Hippocampal formation (tissue), 2 donors: ENCODE measurements around the gene DNAJC13.

Source experiments
- DNase-seq, 2 donors: peaks; one replicate each; lab custom pipeline; 2025; lab: John Stamatoyannopoulos, UW

Gene DNAJC13

DNA sequence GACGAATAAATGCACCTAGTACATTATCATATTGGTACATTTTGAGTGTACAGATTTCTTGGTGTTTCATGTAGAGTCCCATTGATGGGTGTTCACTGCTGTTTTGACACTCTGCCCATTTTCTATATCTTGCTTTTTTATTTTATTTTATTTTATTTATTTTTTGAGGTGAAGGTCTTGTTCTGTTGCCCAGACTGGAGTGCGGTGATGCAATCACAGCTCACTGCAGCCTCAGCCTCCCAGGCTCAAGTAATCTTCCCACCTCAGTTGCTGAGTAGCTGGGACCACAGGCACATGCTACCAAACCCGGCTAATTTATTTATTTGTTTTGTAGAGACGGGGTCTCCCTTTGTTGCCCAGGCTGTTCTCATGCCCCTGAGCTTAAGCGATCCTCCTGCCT lies 44.2 kb downstream of the DNAJC13 start:
- DNase-seq: no peak

DNA sequence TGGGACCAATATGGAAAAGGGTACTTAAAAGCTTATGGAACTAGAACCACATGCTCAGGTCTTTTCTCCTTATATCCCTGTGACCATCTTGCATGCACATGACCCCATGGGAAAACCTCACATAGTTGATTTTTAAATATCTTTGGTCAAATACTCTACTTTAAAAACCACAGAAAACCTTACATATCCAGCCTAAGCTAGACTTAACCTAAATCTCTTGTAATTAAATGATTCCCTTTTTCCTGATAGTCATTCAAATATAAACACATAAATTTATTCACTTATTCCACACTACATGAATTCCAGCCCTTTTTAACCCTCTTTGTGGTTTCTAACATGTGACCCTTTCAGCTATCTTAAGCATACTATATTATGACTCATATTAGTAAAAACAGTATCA lies 46.8 kb downstream of the DNAJC13 start:
- DNase-seq: no peak

DNA sequence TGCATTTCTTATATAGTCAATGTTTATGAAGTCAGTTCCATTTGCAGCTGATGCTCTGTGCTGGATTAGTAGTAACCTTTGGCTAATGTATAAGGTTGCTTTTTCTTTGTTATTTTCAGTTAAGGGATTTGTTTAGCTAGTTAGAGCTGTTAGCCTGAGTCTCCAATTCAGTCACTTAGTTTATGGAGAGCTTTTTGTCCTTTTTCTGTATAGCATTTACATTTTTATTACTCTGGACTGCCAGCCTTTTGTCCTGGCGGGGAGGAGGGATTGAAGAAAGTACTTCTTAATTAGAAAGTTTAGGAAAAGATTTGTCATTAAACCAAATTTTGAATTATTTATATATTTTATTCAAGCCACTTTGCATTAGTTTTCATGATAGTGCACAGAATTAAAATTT lies 52.0 kb downstream of the DNAJC13 start:
- no peak for DNase-seq

DNA sequence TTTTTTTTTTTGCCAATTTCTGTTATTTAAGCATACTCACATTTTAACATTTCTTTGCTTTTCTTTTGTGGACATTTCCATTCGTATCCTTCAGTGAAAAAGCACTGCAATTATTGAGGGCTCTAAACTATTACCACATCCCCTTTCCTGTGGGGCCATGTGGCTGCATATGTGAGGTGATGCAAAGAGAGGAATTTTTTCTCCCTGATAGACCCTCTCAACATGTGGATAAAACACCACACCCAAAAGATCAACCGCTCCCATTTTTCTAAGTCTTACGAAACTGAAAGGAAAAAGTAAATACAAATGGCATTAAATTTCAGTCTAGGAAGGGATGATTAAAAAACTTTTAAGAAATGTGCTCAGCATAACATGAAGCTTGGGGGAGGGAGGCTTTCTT lies 68.8 kb downstream of the DNAJC13 start:
- no peak for DNase-seq

DNA sequence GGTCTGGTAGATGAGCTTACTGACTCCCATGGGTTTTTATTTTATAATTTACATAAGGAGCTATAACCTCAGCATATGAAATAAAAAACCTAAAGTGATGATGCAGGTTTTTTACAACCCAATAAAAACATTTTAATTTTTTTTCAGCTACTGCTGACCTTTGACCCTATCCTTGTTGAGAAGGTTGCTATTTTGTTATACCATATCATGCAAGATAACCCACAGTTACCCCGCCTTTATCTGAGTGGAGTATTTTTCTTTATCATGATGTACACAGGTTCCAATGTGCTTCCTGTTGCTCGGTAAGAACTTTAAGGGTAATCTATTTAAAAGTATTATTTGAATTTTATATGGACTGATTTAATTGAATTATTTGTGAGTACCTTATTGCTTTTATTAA lies 70.8 kb downstream of the DNAJC13 start:
- no peak for DNase-seq

DNA sequence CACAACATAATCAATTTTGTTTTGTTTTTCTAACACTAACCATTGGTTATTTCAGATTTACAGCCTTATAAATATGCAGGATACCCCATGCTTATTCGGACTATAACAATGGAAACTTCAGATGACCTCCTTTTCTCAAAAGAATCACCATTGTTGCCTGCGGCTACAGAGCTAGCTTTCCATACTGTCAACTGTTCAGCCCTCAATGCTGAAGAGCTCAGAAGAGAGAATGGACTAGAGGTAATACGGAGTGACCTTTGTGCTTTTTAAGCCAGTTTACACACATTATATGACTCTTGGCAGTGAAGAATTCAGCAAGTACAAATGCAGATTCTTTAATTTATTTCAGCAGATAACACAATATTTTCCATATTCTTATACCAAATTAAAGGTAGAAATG lies 81.8 kb downstream of the DNAJC13 start:
- no peak for DNase-seq

DNA sequence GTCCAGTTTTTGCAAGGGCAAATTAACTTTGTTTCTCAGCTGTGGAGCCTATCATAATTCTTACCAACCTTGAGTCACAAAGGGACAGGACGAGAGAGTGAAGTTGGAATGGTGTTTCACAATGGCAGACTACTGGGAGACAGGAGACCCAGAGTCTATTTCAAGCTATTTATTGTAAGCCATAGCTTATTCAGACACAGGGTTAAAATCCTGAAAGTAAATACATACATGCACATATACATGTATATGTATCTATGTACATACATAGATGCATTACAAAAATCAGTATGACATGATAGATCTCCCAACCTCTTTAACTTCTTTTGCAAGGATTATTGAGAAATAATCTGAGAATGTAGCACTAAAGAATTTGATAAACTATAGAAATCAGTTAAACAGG lies 86.3 kb downstream of the DNAJC13 start:
- no peak for DNase-seq

DNA sequence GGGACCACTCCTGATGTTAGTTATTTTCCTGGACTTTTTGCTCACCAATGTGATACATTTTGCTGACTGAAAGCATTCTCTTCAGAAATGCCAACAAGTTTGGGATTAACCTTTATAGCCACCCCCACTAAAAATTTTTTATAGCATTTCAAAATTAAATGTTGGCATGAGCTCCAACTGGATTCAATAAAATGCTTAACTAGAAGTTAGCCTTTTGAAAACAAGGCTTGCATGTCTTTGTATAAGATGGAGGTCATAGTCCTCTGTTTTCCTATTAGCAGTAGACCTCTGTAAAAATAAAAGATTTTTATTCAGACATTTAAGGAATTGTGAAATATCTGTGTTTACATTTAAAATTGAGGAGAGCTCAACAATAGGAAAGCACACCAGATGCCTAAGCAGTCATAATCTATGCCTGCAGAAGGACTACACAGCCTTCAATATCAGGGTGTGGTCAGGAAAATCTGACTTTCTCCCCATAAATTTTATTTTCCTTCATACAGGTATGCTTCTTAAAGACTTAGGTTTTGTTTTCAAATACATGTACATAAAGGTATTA lies 87.2 kb downstream of the DNAJC13 start:
- no peak for DNase-seq

DNA sequence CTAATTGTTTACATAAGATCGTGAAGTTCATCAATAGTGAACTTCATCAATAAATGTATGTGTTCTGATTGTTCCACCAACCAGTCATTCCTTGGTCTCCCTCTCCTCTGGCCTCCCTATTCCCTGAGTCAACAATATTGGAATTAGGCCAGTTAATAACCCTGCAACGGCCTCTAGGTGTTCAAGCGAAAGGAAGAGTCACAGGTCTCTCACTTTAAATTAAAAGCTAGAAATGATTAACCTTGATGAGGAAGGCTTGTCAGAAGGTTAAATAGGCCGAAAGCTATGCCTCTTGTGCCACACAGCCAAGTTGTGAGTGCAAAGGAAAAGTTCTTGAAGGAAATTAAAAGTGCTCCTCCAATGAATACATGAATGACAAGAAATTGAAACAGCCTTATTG lies 90.4 kb downstream of the DNAJC13 start:
- no peak for DNase-seq

DNA sequence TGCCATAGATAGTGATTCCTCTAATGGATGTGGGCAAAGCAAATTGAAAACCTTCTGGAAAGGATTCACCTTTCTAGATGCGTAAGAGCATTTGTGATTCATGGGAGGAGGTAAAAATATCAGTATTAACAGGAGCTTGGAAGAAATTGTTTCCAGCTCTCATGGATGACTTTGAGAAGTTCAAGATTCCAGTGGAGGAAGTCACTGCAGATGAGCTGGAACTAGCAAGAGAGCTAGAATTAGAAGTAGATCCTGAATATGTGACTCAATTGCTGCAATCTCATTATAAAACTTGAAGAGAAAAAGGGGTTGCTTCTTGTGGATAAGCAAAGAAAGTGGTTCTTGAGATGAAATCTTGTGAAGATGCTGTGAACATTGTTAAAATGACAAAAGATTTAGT lies 91.8 kb downstream of the DNAJC13 start:
- DNase-seq: no peak

DNA sequence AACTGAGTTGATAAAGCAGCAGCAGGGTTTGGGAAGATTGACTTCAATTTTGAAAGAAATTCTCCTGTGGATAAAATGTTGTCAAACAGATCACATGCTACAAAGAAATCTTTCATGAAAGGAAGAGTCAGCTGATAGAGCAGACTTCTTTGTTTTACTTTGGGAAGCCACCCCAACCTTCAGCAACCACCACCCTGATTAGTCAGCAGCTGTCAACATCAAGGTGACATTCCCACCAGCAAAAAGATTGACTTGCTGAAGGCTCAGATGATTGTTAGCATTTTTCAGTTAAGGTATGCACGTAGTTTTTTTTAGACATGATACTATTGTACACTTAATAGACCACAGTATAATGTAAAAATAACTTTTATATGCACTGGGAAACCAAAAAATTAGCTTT lies 92.2 kb downstream of the DNAJC13 start:
- DNase-seq: no peak

DNA sequence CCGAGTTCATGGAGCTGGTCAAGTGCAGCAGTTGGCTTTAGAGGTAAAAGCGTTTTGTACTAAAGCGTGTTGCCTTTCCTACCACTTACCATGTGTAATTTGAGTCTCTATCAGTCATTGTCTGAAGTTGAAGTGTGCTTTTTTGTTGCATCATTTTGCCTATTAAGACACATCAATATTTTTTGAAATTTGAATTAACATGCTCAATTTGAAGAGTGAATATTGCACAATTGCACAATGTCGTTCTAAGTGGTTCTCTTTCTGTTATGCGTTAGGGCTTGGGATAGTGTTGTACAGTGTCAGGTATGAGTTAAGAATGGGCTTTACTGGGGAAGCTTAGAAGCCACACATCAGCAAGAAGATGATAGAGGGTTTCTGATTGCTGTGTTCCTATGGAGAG lies 95.8 kb downstream of the DNAJC13 start:
- no peak for DNase-seq

DNA sequence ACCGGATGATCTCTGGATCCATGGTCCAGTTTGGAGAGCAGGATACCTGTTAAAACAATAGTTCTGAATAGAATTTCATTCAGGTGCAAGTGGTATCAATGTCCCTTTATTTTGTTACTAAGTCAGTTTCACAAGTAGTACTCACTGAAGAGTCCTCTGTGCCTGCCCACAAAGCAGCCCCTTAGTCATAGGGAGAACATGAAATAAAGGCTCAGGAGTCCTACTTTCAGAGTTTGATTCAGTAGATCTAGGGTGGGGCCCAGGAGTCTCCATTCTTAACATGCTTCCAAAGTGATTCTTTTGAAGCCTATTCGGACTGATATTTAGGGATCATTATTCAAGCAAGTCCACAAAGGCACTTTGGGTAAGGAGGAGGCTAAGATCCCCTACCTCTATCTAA lies 100.0 kb downstream of the DNAJC13 start:
- DNase-seq: no peak

DNA sequence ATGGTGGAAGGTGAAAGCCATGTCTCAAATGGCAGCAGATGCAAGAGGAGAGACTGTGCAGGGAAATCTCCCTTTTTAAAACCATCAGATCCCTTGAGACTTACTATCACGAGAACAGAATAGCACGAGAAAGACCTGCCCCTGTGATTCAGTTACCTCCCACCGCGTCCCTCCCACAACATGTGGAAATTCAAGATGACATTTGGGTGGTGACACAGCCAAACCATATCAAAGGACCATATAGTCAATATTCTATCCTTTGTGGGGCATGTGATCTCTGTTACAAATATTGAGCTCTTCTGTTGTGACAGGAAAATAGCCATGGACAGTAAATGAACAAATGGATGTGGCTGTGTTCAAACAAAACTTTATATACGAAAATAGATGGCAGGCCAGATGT lies 102.6 kb downstream of the DNAJC13 start:
- no peak for DNase-seq

DNA sequence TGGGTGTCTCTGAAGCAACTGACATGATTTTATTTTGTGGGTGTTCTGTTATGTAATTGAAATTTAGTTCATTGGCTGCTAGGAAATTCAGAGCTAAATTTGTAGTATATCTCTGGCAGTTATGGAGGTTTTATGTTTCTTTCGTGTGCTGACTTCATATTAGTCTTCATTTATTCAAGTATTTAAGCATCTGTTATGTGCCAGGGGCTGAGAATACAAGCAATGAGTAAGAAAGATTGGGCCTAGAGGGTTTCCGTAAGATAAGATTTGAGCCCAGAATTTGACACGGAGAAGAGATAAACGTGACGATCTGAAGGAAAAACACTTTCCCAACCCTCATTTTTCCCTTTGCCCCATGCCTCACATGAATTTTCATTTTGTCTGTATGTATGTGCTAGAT lies 104.6 kb downstream of the DNAJC13 start:
- DNase-seq: no peak

DNA sequence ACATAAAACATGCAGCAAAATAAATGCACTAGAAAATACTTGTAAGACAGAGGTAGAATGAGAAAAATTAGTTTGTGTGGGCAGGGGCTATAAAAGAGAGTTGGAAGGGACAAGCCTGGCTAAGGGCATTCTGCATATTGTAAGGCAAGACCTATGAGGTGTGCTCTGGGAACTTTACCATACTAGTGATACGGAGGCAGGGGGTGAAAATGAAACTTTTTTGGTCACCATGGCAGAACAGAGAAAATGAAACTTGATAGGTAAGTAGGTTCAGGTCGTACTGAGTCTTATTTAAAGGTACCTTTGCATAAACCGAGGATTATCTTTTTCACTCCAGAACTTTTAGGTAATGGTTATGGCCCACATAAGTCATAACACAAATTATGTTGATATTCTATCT lies 105.1 kb downstream of the DNAJC13 start:
- no peak for DNase-seq

DNA sequence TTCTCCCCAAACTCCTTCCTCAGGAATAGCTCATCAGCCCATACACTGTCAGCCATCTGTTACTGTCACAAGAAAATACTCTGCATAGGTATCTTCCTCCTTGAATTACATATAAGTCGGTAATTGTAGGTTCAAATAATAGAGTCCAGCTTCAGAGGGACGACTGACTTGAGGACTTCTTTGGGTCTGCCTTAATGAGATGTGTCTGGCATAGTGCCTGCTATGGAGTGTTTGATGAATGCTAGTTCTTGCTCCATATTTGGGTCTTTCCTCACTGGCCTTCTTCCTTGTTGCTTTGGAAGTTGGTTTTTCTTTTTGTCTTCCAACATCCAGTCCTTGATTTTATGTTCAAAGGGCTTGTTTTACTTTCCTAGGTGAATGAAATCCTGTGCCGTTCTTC lies 113.3 kb downstream of the DNAJC13 start:
- DNase-seq: no peak

DNA sequence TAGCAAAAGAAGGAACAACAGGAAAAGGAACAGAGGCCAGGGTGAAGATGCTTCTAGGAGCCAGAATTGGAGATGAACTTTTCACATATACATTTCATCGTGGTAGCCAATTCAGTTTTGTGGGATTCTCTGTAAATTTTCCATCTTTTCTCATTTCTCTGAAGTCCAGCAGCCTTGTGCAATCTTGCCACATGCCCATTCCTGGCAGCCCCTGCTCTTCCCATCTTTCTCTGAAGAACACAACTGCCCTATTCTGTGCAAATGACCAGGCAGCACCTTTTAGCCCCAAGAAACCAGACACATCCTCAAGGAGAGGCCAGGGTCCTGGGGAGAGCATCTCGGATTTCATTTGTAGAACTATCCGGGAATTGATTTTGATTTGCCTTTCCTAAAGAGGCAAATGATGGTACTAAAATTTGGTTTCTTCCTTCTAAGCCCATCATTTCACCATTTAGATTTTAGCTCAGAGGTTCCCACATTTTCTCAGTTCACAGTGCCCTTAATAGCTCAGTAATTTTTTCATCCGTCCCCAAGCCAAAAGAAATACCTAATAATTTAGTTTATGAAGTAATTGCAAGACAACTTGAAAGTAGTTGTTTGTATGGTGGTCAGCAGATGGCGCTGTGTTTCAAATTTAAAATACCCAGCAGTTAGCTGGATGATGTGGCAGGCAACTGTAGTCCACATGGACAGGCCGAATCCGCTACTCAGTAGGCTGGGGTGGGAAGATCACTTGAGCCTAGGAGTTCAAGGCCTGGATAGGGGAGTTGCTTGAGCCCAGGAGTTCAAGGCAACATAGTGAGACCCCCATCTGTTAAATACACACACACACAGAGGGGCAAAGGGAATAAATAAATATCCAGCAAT lies 118.5 kb downstream of the DNAJC13 start:
- DNase-seq: peak; percentile 44 to 45

DNA sequence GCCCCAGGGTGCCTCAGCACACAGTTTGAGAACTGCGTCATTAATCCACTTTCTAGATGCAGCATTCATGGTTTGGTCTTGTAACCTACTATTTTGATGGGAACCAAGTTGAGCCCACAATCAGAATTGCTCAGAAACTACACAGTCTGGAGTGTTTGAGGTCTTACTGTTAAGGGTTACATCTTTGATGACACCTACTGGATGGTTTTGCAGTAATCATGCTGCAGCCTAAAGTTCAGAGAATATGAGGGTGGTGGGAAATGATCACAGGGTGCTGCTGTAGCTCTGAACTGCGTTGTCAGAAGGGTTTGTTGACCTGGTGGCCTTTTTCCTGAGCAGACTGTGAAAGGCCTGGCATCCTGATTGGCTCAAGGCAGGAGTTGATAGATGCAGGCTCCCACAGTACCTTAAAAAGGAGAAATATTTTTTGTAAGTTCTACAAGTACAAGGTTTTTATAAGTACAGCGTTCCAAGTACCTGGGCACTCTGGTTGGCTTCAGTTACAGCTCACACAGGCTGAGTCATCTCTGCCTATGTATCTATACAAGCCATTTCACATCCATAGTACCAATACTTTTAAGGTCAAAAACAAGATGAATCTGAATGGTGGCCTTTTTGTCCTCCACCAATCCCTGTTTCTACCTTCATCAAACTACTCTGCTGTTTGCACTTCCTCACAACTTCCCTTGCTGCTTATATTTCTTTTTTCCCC lies 119.3 kb downstream of the DNAJC13 start:
- DNase-seq: no peak

DNA sequence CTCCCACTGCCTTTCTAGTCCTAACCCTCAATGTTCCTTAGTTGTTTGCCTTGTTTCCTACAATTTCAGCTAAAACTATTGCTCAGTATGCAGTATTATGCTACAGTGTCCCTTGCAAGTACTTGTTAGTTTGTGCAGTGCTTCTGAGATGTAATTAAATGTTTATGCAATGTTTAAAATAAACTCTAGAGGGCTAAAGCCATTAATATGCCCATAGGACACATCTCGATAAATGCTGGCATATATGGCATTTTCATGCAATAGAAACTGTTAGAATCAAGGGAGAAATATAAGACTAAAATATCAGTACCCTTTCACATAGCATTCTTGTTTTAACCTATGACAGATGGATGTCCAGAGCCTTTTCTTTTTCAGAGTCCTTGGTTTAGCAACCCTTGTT lies 120.0 kb downstream of the DNAJC13 start:
- DNase-seq: no peak

DNA sequence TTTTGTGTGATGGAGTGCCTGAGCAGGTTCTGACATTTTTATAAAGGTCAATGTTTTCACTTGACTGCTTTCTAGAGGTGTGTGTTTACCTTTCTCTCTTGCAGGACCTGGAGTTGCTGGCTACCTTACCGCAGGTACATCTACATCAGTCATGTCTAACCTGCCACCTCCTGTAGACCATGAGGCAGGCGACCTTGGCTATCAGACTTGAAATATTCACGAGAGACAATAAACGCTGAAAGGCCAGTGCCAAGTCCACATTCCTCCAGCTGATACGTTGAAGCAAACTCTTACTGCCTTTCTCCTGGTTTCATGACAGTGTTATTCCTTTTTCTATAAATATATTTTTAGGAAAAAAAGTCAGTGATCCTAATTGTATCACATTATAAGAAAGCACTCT lies 120.8 kb downstream of the DNAJC13 start:
- DNase-seq: no peak

DNA sequence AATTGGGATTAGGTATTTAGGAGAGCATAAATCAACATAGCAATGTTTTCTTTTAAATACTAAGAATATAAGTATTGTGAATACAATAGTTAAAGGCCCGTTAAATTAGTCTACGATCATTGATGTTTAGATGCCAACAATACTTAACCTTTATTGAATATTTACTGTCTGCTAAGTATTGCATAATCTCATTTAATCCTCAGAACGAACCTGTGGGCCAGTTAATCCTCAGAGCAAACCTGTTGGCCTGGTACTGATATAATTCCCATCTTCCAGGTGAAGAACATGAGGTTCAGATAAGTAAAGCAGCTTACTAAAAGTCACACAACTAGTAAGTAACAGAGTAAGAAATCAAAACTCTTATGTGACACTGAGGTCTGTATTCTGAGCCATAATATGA lies 122.4 kb downstream of the DNAJC13 start:
- no peak for DNase-seq

DNA sequence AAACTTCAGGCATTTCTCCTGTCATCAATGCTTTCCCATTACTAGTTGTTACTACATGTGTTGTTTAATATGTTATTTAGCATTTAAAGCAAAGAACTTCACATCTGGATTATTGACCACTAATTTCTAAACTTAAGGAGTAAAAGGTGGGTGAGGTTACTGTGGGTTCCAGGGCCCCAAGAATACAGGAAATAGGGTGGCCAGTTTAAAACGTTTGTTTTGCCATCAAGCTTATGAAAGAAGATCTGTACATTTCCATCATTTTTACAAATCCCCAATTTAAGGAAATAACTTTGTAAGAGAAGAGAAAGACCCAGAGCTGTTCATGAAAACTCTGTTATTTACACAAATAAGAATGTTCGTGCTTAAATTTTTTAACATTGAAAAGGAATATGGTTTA lies 125.3 kb downstream of the DNAJC13 start:
- no peak for DNase-seq
